Fibroblast of the aortic adventitia (primary cell): Measurements from ENCODE around the gene CLEC16A. TPM values are rescaled to one million over a fixed set of nuclear protein-coding genes. Genes with fewer than 3 reads are reported as not detected.

Experiments
- DNase-seq: peaks from one replicate; pipeline ENCODE4 v3.0.0-alpha.2; 2010; ENCODE audit warnings: low read depth
- H3K4me3 ChIP-seq: 2 replicates; pipeline ENCODE4 v1.5.1; 2011; ENCODE audit warnings: low read depth, mild to moderate bottlenecking, control low read depth, low read length, moderate library complexity
- CTCF ChIP-seq: IDR thresholded peaks from 2 replicates; pipeline ENCODE4 v1.5.1; 2011; ENCODE audit warnings: mild to moderate bottlenecking, low read length, control low read depth, inconsistent platforms; ENCODE audit not compliant: insufficient read depth
- total RNA-seq: library from RNA; depleted of rRNA; stranded (reverse); fragments of >200 nt; gene quantifications from 2 replicates; pipeline ENCODE4 v1.2.3, GENCODE V29; 2012; ENCODE audit warnings: low replicate concordance

Gene CLEC16A
- total RNA-seq, 1 donor = 16.3 TPM

GRCh38 chr16:11125936-11126335, 181.6 kb downstream of the CLEC16A start:
- no peak for DNase-seq
- H3K4me3 ChIP-seq = no peak overlapping the region
- TF ChIP-seq CTCF = no peak

- no peak overlapping the region for H3K4me3 ChIP-seq
- DNase-seq = no peak
- TF ChIP-seq CTCF = no peak
Observed at GRCh38 chr16:11126399-11127054, 182.2 kb downstream of the CLEC16A start.

- DNase-seq = no peak
- no peak overlapping the region for H3K4me3 ChIP-seq
- TF ChIP-seq CTCF = no peak
Observed at GRCh38 chr16:11127610-11128195, 183.3 kb downstream of the CLEC16A start.

- TF ChIP-seq CTCF = no peak
- peak; percentile 77 for DNase-seq
- H3K4me3 ChIP-seq = no peak overlapping the region
Observed at GRCh38 chr16:11128211-11129141, 184.1 kb downstream of the CLEC16A start.

- DNase-seq = peak; percentile 72
- no peak for TF ChIP-seq CTCF
- H3K4me3 ChIP-seq = no peak overlapping the region
Observed at GRCh38 chr16:11129378-11129781, 185.0 kb downstream of the CLEC16A start.

GRCh38 chr16:11130978-11131665, 186.8 kb downstream of the CLEC16A start:
- H3K4me3 ChIP-seq = no peak overlapping the region
- no peak for DNase-seq
- no peak for TF ChIP-seq CTCF
